Kidney epithelial cell (primary cell): Measurements from ENCODE around the gene ARHGDIG. TPM values are rescaled to one million over a fixed set of nuclear protein-coding genes. Genes with fewer than 3 reads are reported as not detected.

Experiments
- DNase-seq: peaks from one replicate; pipeline ENCODE4 v3.0.0-alpha.2; 2010; ENCODE audit warnings: low read depth
- H3K27me3 ChIP-seq: 2 replicates; pipeline ENCODE4 v1.6.0; 2011; ENCODE audit warnings: low read length; ENCODE audit not compliant: control insufficient read depth, insufficient read depth
- H3K36me3 ChIP-seq: 2 replicates; pipeline ENCODE4 v1.5.1; 2011; ENCODE audit warnings: low read length; ENCODE audit not compliant: control insufficient read depth, insufficient read depth
- H3K4me3 ChIP-seq: 2 replicates; pipeline ENCODE4 v1.5.1; 2011; ENCODE audit warnings: low read depth, mild to moderate bottlenecking, control low read depth, low read length
- total RNA-seq: library from RNA; depleted of rRNA; stranded (reverse); fragments of >200 nt; gene quantifications from 2 replicates; pipeline ENCODE4 v1.2.3, GENCODE V29; 2015
- TF ChIP-seq, protein P1 (sequence below): IDR thresholded peaks from 2 replicates; pipeline ENCODE4 v1.5.1; 2011; ENCODE audit warnings: mild to moderate bottlenecking, moderate library complexity, low read length, control low read depth, inconsistent platforms; ENCODE audit not compliant: insufficient read depth, poor library complexity, severe bottlenecking

Gene ARHGDIG
- total RNA-seq, 1 donor from 2014 or later: 0.96 TPM

GRCh38 chr16:279531-279930 is 860 bp upstream of the ARHGDIG start:
- no peaks in the 10 kb centered on the region for H3K36me3 ChIP-seq
- H3K27me3 ChIP-seq: peaks cover 52% of the 10 kb centered on the region
- DNase-seq: no peak
- H3K4me3 ChIP-seq: no peak overlapping the region
- TF ChIP-seq, protein P1, sequence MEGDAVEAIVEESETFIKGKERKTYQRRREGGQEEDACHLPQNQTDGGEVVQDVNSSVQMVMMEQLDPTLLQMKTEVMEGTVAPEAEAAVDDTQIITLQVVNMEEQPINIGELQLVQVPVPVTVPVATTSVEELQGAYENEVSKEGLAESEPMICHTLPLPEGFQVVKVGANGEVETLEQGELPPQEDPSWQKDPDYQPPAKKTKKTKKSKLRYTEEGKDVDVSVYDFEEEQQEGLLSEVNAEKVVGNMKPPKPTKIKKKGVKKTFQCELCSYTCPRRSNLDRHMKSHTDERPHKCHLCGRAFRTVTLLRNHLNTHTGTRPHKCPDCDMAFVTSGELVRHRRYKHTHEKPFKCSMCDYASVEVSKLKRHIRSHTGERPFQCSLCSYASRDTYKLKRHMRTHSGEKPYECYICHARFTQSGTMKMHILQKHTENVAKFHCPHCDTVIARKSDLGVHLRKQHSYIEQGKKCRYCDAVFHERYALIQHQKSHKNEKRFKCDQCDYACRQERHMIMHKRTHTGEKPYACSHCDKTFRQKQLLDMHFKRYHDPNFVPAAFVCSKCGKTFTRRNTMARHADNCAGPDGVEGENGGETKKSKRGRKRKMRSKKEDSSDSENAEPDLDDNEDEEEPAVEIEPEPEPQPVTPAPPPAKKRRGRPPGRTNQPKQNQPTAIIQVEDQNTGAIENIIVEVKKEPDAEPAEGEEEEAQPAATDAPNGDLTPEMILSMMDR: no peak

DNA sequence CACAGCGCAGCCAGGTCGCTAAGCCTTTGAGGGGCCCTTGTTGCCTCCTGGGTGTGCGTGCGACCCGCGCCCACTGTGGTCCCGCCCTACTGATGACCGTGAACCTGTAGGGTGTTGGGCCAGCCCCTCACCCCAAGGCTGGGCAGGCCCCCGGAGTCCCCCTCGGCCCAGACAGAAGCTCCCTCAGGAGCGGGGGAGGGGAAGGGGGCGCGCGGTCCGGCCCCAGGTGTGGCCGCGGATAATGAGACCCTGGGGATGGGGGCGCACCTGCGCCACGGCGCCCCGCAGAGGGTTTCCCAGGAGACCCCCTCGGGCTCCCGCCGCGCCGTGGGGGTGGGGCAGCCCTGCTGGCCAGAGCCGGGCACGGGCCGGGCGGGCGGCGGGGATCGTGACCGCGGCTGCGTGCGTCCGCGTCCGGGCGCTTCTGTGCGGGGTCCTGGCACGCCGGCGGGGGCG is 358 bp upstream of the ARHGDIG start:
- Histone ChIP-seq H3K4me3 (no peak overlapping the region), H3K27me3 (peaks cover 46% of the 10 kb centered on the region)

GRCh38 chr16:280991-281659 is 734 bp downstream of the ARHGDIG start:
- TF ChIP-seq, protein P1: no peak
- no peak for DNase-seq
- Histone ChIP-seq H3K4me3 (peak overlapping the region; percentile 10), H3K36me3 (no peaks in the 10 kb centered on the region), H3K27me3 (peaks cover 40% of the 10 kb centered on the region)

More for the DNA sequence above, 358 bp upstream of the ARHGDIG start:
- no peaks in the 10 kb centered on the region for H3K36me3 ChIP-seq
- TF ChIP-seq, protein P1: no peak
- DNase-seq: no peak

DNA sequence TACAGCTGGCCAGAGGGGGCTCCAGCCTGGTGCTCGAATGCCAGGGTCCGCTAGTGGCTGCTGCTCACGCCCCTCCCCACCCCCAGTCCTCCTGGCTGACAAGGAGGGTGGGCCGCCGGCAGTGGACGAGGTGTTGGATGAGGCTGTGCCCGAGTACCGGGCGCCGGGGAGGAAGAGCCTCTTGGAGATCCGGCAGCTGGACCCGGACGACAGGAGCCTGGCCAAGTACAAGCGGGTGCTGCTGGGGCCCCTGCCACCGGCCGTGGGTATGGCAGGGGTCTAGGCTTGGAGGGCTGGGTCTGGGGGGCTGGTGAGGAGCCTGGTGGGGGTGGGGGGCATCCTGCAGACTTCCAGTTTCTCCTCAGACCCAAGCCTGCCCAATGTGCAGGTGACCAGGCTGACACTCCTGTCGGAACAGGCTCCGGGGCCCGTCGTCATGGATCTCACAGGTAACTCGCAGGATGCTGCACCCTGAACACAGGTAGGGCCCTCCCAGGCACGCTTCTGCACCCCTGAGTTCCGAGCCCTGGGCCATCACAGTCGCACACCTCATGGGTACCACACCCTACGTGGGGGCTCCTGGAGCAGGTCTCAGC is 1.4 kb downstream of the ARHGDIG start:
- Histone ChIP-seq H3K4me3 (no peak overlapping the region), H3K27me3 (peaks cover 35% of the 10 kb centered on the region), H3K36me3 (no peaks in the 10 kb centered on the region)
- TF ChIP-seq, protein P1: no peak
- DNase-seq: no peak

- Histone ChIP-seq H3K27me3 (peaks cover 35% of the 10 kb centered on the region), H3K36me3 (no peaks in the 10 kb centered on the region), H3K4me3 (no peak overlapping the region)
- no peak for DNase-seq
- TF ChIP-seq, protein P1: no peak
These were observed 2.1 kb downstream of the ARHGDIG start for GRCh38 chr16:282491-282890.
